GOT3 (cell line): ENCODE measurements around the gene SLC13A4.
"Not testable (repeated sequence)": the region's sequence is repeated elsewhere in the genome, so short reads cannot be mapped to it uniquely, and the experiment has no call there.

Experiments used
- DNase-seq: peaks from one replicate; lab custom pipeline; 2025; ENCODE audit warnings: mixed read lengths; lab: John Stamatoyannopoulos, UW

SLC13A4 gene

DNA sequence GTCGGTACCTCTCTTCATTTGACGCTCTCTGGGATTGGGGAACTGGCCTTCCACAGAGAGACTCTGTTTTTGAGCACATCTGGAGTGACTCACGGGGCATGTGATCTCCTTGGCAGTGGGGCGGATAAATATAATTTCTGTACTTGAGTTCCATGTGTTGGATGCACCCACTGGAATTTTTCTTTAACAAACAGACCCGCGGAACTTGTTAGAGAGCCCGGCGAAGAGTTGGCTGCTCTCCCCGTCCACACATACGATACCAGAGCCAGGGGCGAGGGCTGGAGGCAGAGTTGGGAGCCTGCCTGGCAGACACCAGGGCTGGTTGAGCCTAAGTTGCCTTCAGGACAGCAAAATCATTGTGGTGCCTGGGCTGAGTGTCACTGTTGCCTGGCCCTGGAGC is 20.8 kb upstream of the SLC13A4 start, which contains the start of gene FAM180A:
TSS of gene FAM180A (minus strand) at position 44 of the 400 bp plus-strand sequence. CDS start 233 bp downstream, outside the sequence.
- no peak for DNase-seq

DNA sequence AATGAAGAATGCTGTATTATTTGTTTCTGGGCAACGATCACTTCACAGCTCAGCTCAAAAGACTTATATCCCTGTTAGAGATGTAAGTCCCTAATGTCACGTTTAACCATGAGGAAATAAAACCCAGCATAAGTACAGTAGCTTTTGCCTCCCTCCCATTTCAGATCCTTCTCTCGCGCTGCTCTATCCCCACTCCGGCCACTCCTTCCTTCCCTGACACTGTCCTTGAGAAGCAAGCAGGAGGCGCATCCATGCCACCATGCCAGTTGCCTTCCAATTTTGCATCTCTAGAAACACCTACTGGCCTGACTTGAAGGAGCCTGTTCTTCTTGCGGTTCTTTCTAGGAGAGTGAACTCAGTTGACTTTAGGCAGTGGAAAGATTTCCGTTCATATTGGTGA is 19.4 kb upstream of the SLC13A4 start:
- no peak for DNase-seq

DNA sequence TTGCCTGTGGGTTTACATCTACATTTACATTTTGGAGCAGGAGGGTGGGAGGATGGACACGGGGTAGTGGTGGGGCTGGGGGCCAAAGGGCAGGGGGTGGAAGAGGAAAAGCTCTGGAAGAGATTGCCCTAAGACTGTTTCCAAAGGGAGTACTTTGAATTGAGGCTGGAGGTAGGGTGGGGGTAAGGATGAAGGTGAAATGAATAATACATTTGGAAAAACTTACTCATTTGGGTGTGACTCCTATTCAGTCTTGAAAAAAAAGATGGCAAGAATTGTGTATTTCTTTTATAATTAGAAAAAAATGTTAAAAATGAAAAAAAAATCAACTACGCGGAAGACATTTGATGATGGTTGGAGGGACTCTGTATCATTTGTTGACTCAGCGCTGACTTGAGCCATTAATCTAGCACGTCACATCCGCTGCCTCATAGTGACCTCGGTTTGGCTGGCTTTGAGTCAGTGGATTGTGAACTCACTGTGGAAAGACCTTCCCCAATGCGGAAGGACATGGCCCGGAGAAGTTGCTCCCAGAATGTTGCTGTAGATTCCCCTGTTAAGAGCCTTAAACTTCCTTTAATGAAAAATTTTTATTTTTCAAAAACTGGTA is 17.8 kb upstream of the SLC13A4 start:
- DNase-seq, result no peak

DNA sequence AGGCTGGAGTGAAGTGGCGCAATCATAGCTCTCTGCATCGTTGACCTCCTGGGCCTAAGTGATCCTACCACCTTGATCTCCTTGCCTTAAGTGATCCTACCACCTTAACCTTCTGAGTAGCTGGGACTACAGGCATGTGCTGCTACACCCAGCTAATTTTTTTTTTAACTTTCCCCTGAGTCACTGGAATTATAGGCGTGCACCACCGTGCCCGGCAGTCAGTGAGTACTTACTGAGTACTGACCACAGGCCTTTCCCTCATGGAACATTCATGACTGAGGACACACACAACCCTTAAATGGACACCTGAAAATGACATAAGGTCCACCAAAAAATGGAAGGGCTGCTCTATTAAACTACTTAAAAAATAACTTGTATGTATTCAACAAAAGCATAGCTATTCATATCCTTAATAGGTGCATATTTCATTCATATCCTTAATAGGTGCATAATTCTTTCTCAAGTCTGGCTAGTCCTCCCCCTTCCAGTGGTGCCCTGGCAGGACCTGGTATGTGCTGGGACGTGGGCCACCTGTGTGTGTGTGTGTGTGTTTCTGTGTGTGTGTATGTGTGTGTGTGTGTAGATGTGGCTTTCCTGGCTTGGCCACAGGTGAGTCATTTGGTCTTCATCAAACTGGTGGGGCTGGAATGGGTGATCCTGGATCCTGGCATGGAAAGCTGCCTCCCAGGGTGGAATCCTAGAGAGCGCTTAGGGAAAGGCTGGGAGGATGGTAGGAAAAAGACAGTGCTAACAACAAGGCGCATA is 17.1 kb upstream of the SLC13A4 start:
- DNase-seq, result no peak

DNA sequence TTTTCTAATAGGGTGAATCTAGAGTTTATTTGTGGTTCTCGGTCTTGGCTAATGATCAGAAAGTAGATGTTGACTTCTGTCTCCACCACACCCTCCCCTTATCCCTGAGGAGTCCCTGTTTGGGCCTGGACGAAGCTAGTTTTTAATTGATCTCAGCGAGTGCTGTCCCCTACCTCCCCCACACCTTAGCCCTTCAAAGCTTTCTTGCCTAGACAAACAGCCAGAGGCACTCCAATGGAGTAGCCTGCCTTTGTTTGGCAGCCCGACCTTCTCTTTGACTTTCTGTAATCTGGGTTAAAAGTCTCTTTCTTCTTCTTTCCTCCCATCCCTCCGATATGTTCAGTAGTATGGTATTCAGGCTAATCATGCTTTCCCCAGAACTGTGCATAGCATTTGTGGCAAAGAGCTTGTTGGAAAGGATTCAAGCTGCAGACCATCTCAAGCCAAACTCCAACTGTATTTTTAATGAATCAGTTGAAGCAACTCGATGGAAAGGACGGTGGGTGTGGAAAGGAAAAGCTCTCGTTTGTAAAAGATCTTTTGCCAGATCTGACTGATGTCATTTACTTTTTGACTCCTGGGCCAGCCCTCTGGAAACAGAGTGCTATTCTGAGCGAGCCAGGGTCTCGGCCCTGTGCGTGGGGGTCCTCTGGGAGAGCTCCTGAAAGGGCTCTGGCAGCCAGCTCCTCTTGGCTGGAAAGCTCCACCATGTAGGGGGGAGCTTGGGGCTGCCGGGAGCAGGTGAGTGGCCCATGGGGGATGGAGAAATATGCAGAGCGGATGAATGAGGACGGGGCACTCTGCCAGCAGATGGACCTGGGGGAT is 16.1 kb upstream of the SLC13A4 start:
- no peak for DNase-seq

DNA sequence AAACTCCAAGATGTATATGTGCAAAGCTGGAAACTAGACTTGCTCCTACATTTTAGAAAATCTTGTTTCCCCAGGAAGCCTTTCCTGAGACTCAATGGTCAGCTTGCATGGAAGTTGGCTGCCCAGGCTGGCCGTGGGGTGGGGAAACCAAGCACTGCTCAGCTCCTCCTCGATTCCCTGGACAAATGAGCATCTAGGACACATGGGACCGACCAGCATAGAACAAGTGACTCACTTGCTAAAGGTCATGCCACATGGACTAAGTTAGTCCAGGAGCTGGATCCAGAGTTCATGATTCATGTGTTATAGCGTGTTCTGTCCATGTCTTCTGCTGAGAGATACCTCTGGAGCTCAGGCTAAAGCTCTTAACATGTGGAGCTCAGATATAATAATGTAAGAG is 14.4 kb upstream of the SLC13A4 start:
- DNase-seq, result no peak

DNA sequence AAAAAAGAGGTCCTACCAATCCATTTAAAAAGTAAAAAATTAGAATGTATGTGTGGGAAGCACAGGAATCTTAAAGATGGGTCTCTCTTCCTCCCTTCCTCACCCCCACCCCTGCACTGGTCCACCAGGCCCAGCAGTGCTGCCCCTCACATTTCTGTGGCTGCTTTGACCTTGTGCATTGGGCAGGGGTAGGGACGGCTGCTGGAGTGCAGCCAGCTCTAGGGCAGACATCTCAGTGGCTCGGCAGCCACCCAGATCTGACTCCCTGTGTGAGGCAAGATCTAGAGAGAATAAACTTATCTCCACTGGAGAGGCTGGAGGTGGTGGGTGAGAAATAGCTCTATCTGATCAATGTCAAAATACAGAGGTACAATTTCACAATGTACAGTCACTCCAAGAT is 13.9 kb upstream of the SLC13A4 start:
- no peak for DNase-seq

DNA sequence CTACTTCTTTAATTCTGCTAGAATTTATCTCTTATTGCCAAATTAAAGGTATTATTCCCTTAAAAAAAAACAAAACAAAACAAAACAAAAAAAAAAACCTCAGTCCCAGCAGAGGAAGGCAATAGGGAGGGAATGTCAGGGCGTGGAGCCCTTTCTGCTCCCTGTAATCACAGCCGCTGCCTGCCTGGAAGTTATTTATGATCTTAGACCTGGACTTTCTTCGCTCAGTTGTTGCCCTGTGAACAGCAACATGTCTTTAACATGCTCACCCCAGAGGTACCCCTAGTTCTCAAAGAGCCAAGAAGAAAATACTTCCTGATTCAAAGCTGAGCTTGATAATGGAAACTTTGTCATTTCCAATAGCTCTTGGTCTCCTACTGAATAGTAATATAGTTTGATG is 12.9 kb upstream of the SLC13A4 start:
- DNase-seq, result no peak

DNA sequence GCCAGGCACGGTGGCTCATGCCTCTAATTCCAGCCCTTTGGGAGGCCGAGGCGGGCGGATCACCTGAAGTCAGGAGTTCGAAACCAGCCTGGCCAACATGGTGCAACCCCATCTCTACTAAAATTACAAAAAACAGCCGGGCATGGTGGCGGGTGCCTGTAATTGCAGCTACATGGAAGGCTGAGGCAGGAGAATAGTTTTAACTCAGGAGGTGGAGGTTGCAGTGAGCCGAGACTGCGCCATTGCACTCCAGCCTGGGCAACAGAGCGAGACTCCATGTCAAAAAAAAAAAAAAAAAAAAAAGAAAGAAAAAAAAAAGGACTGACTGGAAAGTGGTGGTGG is 9.3 kb upstream of the SLC13A4 start:
- not testable (repeated sequence) for DNase-seq

DNA sequence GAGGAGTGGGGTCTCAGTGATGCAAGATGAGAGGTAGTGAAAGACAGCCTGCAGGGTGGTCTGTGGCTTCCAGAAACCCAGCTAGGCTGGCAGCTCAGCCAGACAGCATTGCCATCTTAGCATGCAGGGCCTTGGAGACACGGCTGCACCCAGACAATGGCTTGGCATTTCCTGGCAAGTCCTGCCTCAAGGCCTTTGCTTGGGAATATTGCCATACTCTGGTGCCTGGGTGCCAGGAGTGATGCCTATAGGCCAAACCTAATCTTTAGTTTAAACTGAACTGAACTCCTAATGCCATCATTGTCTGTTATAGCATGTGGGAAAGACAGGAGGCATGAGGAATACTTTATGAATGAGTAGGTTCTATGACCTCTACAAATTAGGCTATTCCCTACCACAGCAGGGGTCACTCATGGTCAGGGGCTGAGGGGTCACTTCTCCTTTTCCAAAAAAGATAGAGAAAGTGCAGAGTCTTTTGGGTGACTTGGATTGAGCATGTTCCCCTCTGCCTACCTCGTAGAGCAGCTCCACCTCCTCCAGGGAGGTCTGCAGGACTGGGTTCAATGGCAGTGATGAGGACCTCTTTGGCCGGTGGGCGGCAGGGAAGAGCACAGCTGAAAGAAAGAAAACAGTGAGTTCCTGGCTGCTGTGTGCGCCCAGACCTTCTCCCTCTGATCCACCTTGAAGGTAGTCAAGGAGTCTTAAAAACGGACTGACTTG is 8.8 kb upstream of the SLC13A4 start:
- DNase-seq, result no peak

DNA sequence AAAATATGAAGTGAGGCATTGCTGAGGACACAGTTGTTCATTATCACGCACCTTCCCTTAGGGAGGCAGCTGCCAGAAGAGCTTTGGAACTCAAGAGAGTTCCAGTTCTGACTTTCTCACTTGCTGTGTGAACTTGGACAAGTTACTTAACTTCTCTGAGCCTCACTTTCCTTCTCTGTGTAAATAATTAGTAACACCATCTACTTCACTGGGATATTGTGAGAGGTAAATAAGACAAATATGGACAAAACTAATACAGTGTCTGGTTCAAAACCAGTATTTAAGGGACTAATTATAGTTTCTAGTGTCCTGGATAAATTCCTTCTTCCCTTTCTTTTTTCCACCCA is 6.3 kb upstream of the SLC13A4 start:
- no peak for DNase-seq

DNA sequence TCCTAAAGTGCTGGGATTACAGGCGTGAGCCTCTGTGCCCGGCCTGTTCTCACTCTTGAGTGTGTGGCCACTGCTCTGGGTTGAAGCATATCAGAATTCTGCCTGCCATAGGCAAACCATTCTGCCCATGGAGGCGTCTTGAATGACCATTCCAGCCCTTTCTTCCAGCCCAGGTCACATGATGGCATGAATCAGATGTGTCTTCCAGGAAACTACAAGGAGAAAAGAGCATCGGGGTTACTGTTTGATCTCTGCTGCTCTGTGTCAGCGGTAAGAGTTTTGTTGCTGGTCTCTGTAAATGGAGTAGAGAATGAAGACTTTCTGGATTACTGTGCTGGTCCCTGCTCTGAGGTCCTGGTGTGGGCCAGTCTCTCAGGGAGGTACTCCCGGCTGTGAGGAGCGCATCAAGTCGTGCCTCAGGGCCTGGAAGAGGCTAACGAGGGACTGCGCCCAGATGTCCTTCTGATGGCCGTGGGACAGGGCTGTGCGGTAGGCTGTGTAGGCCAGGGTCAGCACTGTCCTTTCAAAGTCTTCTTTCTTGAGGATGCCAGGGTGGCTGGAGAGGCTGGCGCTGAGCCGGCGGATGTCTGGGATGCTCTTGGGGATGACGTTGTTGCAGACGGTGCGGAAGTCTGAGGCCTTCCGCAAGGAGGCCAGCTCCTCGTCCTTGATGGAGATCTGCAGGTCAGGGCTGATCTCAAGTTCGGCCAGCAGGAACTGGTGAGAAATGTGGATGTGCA is 5.8 kb upstream of the SLC13A4 start:
- no peak for DNase-seq

DNA sequence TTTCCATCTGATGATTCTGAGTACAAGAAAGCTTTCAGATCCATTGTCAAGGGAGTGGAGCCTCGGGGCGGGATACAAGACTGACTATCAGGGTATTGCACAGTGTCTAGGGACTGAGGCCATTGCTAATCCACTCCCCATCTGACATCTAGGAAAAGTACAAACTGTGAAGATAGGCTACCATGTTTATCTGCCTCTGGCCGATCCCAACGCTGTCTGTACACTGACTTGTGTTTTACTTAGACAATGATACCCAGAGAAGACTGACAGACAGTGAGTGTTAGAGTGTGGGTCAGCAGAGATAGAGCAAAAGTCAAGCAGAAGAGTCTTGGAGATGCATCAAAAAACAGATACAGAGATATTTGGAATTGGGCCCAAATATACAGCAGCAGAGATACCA is 3.1 kb upstream of the SLC13A4 start:
- DNase-seq, result no peak

DNA sequence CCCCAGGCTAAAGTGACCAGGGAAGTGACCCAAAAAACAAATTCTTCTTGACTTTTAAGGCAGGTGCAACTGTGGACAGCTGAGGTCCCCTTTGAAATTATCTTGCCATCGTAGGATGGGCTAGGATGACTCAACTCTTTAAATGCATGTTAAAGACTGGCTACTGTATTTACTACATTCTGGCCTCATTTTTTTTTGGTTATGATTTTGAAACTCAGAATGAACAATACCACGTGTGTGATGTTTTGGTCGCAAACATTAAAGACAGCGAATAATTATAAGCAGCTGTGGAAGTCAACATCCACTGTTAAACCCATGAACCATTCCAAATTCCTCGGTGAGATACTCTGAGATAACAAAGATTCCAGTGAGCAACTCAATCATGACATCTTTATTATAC is 1.2 kb upstream of the SLC13A4 start:
- no peak for DNase-seq

DNA sequence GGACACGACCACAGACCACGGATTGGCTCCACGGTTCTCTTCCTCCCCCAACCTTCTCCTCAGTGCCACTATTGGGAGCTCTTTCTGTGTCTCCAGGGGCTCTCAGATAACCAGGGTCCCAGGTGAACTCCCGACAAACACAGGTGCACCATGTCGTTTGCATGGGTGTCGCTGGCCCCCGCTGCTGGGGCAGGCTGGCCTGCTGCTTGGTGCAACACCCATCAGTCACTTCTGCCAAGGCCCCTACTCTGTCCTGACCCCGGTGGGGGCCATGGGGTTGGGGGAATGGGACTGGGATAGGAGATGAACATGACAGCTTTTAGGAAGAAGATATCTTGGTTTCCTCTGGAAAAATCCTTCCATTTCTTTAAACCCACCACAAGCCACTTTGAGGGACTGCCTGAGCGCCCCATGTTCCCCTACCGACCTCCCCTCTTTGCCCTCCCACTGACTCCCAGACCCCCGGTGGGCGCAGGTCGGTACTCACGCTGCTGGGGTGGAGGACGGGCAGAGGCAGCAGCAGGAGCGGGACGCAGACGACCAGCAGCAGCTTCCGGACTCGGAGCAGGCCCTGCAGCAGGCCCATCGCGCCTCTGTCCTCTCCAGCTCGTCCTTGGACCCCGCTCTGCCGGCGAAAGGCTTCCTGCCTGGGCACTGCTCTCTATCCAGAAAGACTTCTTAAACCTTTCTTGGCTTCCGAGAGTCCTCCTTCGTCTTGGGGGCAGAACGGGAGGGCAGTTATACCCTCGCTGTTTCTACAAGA is 894 bp downstream of the SLC13A4 start:
- DNase-seq, result no peak

DNA sequence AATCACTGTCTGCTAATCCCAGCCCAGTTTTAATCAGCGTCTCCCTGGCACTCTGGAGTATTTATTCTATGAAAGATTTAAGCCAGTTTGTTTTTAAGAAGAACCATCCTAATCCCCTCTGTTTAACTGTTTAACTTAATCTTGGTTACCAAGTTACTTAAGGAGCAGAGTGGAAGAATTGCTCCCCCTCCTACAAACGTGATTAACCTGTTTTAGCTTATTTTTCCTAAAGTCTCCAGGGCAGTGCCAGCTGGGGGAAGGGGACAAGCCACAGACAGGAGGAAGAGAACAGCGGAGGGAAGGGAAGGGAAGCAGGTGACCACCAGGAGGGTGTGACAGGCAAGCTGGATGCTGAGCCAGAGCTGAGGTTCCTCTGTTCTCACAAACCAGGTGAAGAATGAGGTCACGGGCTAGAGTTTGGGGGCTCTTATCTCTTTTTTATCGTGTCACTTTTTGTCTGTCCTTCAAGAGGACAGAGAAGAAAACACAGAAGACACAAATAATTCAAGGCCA is 1.7 kb downstream of the SLC13A4 start:
- DNase-seq, result no peak

DNA sequence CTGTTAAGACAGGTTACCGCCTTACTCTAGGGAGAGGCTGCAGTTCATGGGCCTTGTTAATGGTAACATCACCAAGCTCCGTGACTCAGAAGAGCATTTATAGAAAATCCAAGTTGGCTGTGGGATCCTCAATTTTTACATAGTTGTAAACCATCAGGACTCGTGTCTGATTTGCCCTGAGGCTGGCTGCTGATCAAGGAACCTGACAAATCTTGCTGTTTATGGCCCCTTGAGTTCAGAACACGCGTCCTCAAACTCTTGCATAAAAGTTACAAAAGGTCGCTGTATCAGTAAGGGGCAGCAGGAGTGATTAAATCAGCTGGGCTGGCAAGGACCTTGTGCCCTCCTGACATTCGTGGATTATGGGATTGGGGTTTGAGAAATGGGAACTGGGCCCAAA is 4.6 kb downstream of the SLC13A4 start:
- DNase-seq, result no peak

DNA sequence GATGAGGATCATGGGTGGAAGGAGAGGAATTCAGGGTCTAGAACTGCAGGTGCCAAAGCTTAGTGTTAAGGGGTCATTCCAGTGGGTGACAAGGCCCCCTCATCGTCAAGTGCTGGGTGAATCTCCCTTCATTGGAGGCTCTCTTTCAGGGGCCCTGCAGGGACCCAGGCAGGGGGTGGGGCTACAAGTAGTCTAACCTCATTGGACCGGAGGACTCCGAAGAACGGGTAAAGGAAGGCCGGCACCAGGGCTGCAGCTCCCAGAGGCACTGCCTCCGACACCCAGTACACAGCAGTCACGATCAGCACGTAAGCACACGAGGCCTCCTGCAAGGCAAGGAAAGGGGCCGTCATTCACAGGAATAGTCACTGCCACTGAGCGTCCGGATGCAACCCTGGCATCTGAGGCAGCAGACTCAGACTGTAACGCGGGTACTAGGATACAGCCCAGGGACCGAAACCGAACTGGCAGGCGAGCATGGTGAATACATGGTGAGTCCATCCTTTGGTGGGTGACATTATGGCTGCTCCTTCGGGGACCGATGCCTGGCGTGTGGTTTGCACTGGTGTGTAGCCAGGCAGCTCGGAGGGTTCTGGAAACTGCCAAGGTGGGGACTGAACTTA is 6.7 kb downstream of the SLC13A4 start:
- no peak for DNase-seq

DNA sequence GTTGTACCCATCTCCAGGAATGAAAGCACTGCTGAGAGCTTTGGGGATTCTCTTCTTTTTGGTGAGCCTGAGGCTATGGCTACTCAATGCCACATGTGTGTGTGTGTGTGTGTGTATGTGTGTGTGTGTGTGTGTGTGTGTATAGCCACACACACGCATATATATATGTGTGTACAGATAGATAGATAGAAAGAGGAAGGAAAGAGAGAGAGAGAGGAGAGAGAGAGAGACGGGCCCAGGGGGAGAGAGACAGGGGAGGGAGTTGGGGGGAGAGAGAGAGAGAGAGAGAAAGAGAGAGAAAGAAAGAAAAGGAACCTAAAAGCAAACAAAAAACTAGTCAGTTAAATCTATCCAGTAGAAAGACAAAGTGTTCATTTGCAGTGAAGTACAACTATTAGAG is 8.3 kb downstream of the SLC13A4 start:
- DNase-seq, result no peak

DNA sequence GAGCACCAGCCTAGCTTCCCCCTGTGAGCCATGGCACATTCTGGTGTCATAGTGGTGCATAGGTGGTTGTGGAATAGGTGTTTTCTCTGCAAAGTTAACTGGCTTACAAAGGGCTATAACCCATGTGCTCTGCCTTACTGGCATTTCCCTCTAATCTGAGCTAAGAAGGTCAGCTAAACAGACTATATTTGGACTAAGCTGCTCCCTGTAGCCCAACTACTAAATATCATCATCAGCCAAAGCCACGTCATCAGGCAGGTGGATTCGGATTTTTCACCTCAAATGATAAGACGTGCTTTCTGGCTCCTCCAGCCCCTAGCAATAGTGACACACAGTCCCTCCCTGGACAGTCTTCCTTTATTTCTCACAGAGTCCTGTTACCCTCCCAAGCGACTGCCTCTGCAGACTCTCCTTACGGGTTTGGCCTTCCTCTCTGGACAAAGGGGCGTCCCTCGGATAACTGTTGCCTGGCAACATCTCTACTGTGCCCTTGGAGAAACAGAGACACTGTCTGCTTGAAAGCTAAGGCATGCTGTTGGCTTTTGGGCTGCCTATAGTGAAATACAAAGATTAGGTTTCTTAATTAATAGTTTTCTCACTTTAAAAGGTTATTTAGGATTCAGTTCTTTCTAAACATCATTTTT is 9.1 kb downstream of the SLC13A4 start:
- DNase-seq, result no peak
